ENCODE data around the gene ONECUT3.
"Not testable (repeated sequence)": the region's sequence is repeated elsewhere in the genome, so short reads cannot be mapped to it uniquely, and the experiment has no call there.

ONECUT3 gene

GRCh38 chr19:1791879-1792278 is 38.6 kb downstream of the ONECUT3 start:
- H3K4me1 ChIP-seq (ENCODE audit: insufficient read depth, low read length), result peaks cover 7% of the 10 kb centered on the region
- no peak overlapping the region for H3K9ac ChIP-seq (ENCODE audit: low read length)
- no peaks in the 10 kb centered on the region for H3K36me3 ChIP-seq (ENCODE audit: insufficient read depth, low read length)
- H3K4me3 ChIP-seq (ENCODE audit: low read depth in 1 of 2, low read length in 2 of 2), result no peak overlapping the region
- H3K27ac ChIP-seq (ENCODE audit: low read depth, low read length), result no peak overlapping the region
- peaks cover 0 to 47% of the 10 kb centered on the region in 2 donors for H3K27me3 ChIP-seq (ENCODE audit: control insufficient read depth in 1 of 2, insufficient read depth in 2 of 2, low read length in 2 of 2)
- H3K9me3 ChIP-seq (ENCODE audit: low read length), result no peaks in the 10 kb centered on the region

GRCh38 chr19:1794424-1795172 is 41.3 kb downstream of the ONECUT3 start:
- no peak overlapping the region for H3K9ac ChIP-seq (ENCODE audit: low read length)
- H3K4me3 ChIP-seq (ENCODE audit: low read depth in 1 of 2, low read length in 2 of 2), result no peak overlapping the region
- H3K27me3 ChIP-seq (ENCODE audit: control insufficient read depth in 1 of 2, insufficient read depth in 2 of 2, low read length in 2 of 2), result peaks cover 0 to 35% of the 10 kb centered on the region in 2 donors
- no peaks in the 10 kb centered on the region for H3K36me3 ChIP-seq (ENCODE audit: insufficient read depth, low read length)
- H3K9me3 ChIP-seq (ENCODE audit: low read length), result no peaks in the 10 kb centered on the region
- H3K27ac ChIP-seq (ENCODE audit: low read depth, low read length), result no peak overlapping the region
- H3K4me1 ChIP-seq (ENCODE audit: insufficient read depth, low read length), result peaks cover 7% of the 10 kb centered on the region

GRCh38 chr19:1796395-1797142 is 43.3 kb downstream of the ONECUT3 start:
- Histone ChIP-seq H3K36me3 (ENCODE audit: insufficient read depth, low read length) (no peaks in the 10 kb centered on the region), H3K4me3 (ENCODE audit: low read depth in 1 of 2, low read length in 2 of 2) (no peak overlapping the region), H3K27me3 (ENCODE audit: control insufficient read depth in 1 of 2, insufficient read depth in 2 of 2, low read length in 2 of 2) (peaks cover 0 to 27% of the 10 kb centered on the region in 2 donors), H3K9ac (ENCODE audit: low read length) (no peak overlapping the region), H3K27ac (ENCODE audit: low read depth, low read length) (no peak overlapping the region), H3K9me3 (ENCODE audit: low read length) (no peaks in the 10 kb centered on the region), H3K4me1 (ENCODE audit: insufficient read depth, low read length) (peaks cover 7% of the 10 kb centered on the region)

- not testable (repeated sequence) for H3K9ac ChIP-seq (ENCODE audit: low read length); H3K4me3 ChIP-seq (ENCODE audit: low read depth in 1 of 2, low read length in 2 of 2); H3K4me1 ChIP-seq (ENCODE audit: insufficient read depth, low read length); H3K9me3 ChIP-seq (ENCODE audit: low read length); H3K27ac ChIP-seq (ENCODE audit: low read depth, low read length); H3K36me3 ChIP-seq (ENCODE audit: insufficient read depth, low read length)
- peaks cover 0 to 20% of the 10 kb centered on the region in 2 donors for H3K27me3 ChIP-seq (ENCODE audit: control insufficient read depth in 1 of 2, insufficient read depth in 2 of 2, low read length in 2 of 2)
These were observed 44.0 kb downstream of the ONECUT3 start for GRCh38 chr19:1797313-1797712.

GRCh38 chr19:1799695-1800342 is 46.5 kb downstream of the ONECUT3 start:
- Histone ChIP-seq H3K9me3 (ENCODE audit: low read length) (no peaks in the 10 kb centered on the region), H3K9ac (ENCODE audit: low read length) (no peak overlapping the region), H3K27ac (ENCODE audit: low read depth, low read length) (no peak overlapping the region), H3K36me3 (ENCODE audit: insufficient read depth, low read length) (no peaks in the 10 kb centered on the region), H3K4me1 (ENCODE audit: insufficient read depth, low read length) (peaks cover 7% of the 10 kb centered on the region), H3K4me3 (ENCODE audit: low read depth in 1 of 2, low read length in 2 of 2) (no peak overlapping the region), H3K27me3 (ENCODE audit: control insufficient read depth in 1 of 2, insufficient read depth in 2 of 2, low read length in 2 of 2) (peaks cover 0 to 20% of the 10 kb centered on the region in 2 donors)

GRCh38 chr19:1804858-1805257 is 51.6 kb downstream of the ONECUT3 start:
- no peak overlapping the region for H3K9ac ChIP-seq (ENCODE audit: low read length)
- no peaks in the 10 kb centered on the region for H3K27me3 ChIP-seq (ENCODE audit: control insufficient read depth in 1 of 2, insufficient read depth in 2 of 2, low read length in 2 of 2)
- H3K9me3 ChIP-seq (ENCODE audit: low read length), result no peaks in the 10 kb centered on the region
- no peaks in the 10 kb centered on the region for H3K4me1 ChIP-seq (ENCODE audit: insufficient read depth, low read length)
- H3K27ac ChIP-seq (ENCODE audit: low read depth, low read length), result no peak overlapping the region
- H3K36me3 ChIP-seq (ENCODE audit: insufficient read depth, low read length), result no peaks in the 10 kb centered on the region
- no peak overlapping the region for H3K4me3 ChIP-seq (ENCODE audit: low read depth in 1 of 2, low read length in 2 of 2)

GRCh38 chr19:1805401-1806183 is 52.3 kb downstream of the ONECUT3 start:
- Histone ChIP-seq H3K4me3 (ENCODE audit: low read depth in 1 of 2, low read length in 2 of 2) (no peak overlapping the region), H3K9ac (ENCODE audit: low read length) (no peak overlapping the region), H3K27ac (ENCODE audit: low read depth, low read length) (no peak overlapping the region), H3K4me1 (ENCODE audit: insufficient read depth, low read length) (no peaks in the 10 kb centered on the region), H3K36me3 (ENCODE audit: insufficient read depth, low read length) (no peaks in the 10 kb centered on the region), H3K9me3 (ENCODE audit: low read length) (no peaks in the 10 kb centered on the region), H3K27me3 (ENCODE audit: control insufficient read depth in 1 of 2, insufficient read depth in 2 of 2, low read length in 2 of 2) (no peaks in the 10 kb centered on the region)

- H3K36me3 ChIP-seq (ENCODE audit: insufficient read depth, low read length), result no peaks in the 10 kb centered on the region
- H3K9ac ChIP-seq (ENCODE audit: low read length), result no peak overlapping the region
- no peak overlapping the region for H3K27ac ChIP-seq (ENCODE audit: low read depth, low read length)
- H3K9me3 ChIP-seq (ENCODE audit: low read length), result no peaks in the 10 kb centered on the region
- no peak overlapping the region for H3K4me3 ChIP-seq (ENCODE audit: low read depth in 1 of 2, low read length in 2 of 2)
- no peaks in the 10 kb centered on the region for H3K4me1 ChIP-seq (ENCODE audit: insufficient read depth, low read length)
- no peaks in the 10 kb centered on the region for H3K27me3 ChIP-seq (ENCODE audit: control insufficient read depth in 1 of 2, insufficient read depth in 2 of 2, low read length in 2 of 2)
These were observed 53.1 kb downstream of the ONECUT3 start for GRCh38 chr19:1806184-1807029.

- H3K27ac ChIP-seq (ENCODE audit: low read depth, low read length), result no peak overlapping the region
- no peak overlapping the region for H3K9ac ChIP-seq (ENCODE audit: low read length)
- no peak overlapping the region for H3K4me3 ChIP-seq (ENCODE audit: low read depth in 1 of 2, low read length in 2 of 2)
- no peaks in the 10 kb centered on the region for H3K27me3 ChIP-seq (ENCODE audit: control insufficient read depth in 1 of 2, insufficient read depth in 2 of 2, low read length in 2 of 2)
- no peaks in the 10 kb centered on the region for H3K36me3 ChIP-seq (ENCODE audit: insufficient read depth, low read length)
- H3K9me3 ChIP-seq (ENCODE audit: low read length), result no peaks in the 10 kb centered on the region
- H3K4me1 ChIP-seq (ENCODE audit: insufficient read depth, low read length), result no peaks in the 10 kb centered on the region
These were observed 53.9 kb downstream of the ONECUT3 start for GRCh38 chr19:1807030-1807694.

- no peak overlapping the region for H3K27ac ChIP-seq (ENCODE audit: low read depth, low read length)
These were observed 54.5 kb downstream of the ONECUT3 start for GRCh38 chr19:1807695-1808394.

More at GRCh38 chr19:1807695-1808394, 54.5 kb downstream of the ONECUT3 start:
- H3K27me3 ChIP-seq (ENCODE audit: control insufficient read depth in 1 of 2, insufficient read depth in 2 of 2, low read length in 2 of 2), result no peaks in the 10 kb centered on the region
- H3K4me3 ChIP-seq (ENCODE audit: low read depth in 1 of 2, low read length in 2 of 2), result no peak overlapping the region
- H3K4me1 ChIP-seq (ENCODE audit: insufficient read depth, low read length), result peaks cover 2% of the 10 kb centered on the region
- H3K36me3 ChIP-seq (ENCODE audit: insufficient read depth, low read length), result no peaks in the 10 kb centered on the region
- no peaks in the 10 kb centered on the region for H3K9me3 ChIP-seq (ENCODE audit: low read length)
- H3K9ac ChIP-seq (ENCODE audit: low read length), result no peak overlapping the region
